22Rv1 (cell line): ENCODE results near the gene HLA-DQB1.

ENCODE experiments used
- ZFX ChIP-seq: fragments of 450-650 bp; IDR thresholded peaks from 2 replicates; pipeline ENCODE4 v1.6.1; 2017; ENCODE audit warnings: antibody characterized with exemption, borderline replicate concordance
- TF ChIP-seq, protein P1 (sequence below): fragments of 450-650 bp; IDR thresholded peaks from 2 replicates; pipeline ENCODE4 v1.5.1; 2017; ENCODE audit warnings: mild to moderate bottlenecking

DNA sequence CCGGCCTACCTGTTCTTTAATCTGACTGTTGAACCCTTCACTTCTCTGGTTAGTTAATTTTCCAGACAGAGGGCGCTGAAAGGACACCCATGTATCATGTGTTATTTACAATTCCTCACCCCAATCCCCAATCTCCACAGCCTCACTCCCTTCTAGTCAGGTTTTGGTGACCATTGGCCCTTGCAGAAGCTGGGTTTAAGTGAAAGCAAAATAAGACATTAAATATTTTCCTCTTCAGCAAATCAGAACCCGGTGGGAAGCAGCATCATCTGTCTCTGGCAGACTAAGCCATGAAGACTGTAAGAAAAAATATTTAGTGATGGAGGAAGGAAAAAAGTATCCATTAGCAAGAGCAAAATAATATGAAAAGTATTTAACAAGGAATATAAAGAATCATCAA, 38.6 kb downstream of the HLA-DQB1 start:
- TF ChIP-seq, protein P1, sequence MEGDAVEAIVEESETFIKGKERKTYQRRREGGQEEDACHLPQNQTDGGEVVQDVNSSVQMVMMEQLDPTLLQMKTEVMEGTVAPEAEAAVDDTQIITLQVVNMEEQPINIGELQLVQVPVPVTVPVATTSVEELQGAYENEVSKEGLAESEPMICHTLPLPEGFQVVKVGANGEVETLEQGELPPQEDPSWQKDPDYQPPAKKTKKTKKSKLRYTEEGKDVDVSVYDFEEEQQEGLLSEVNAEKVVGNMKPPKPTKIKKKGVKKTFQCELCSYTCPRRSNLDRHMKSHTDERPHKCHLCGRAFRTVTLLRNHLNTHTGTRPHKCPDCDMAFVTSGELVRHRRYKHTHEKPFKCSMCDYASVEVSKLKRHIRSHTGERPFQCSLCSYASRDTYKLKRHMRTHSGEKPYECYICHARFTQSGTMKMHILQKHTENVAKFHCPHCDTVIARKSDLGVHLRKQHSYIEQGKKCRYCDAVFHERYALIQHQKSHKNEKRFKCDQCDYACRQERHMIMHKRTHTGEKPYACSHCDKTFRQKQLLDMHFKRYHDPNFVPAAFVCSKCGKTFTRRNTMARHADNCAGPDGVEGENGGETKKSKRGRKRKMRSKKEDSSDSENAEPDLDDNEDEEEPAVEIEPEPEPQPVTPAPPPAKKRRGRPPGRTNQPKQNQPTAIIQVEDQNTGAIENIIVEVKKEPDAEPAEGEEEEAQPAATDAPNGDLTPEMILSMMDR: no peak
- TF ChIP-seq ZFX: no peak
